GM18507 (cell line): ENCODE data around the gene COG6.

Experiments
- DNase-seq: peaks from one replicate; pipeline ENCODE4 v3.0.0; 2011; ENCODE audit warnings: low read depth; ENCODE audit not compliant: insufficient read length; ENCODE audit errors: extremely low spot score
- FAIRE-seq: peaks from 2 replicates; lab custom pipeline; 2011; peaks lifted over from hg19 to GRCh38; lab: Jason Lieb, UNC

Gene COG6

DNA sequence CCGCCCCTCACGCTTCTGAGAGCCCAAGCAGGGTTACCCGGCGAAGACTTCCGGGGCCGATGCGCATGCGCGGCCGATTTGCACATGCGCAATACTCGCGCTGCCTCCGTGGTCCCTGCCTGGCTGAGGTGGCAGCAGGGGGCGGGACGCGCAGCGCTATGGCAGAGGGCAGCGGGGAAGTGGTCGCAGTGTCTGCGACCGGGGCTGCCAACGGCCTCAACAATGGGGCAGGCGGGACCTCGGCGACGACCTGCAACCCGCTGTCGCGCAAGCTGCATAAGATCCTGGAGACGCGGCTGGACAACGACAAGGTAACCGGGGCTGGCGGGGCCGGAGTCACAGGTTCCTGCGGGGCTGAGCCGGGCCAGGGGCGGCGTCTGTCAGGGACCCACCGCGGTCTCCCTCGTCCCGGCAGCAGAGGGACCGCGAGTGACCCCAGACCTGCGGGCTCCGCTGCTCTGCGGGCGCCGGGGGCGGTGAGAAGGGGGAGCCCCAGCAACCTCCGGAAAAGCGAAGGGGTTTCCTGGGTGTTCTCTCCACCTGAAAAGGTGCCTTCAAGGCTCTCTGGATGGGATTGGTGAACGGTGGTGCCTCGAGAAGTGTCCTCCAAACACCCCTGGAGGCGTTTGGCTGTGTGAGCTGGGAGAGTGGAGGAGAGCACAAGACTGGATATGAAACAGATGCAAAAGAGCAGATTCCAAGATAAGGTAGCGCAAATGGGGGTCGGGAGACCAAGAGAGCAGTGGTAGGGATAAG lies at the start of gene COG6:
Gene COG6, plus strand, starts transcription at position 94 of the 756 bp plus-strand sequence. Its CDS starts 65 bp downstream, at position 159.
- DNase-seq (peak; percentile 83), FAIRE-seq (peak; percentile 95)

DNA sequence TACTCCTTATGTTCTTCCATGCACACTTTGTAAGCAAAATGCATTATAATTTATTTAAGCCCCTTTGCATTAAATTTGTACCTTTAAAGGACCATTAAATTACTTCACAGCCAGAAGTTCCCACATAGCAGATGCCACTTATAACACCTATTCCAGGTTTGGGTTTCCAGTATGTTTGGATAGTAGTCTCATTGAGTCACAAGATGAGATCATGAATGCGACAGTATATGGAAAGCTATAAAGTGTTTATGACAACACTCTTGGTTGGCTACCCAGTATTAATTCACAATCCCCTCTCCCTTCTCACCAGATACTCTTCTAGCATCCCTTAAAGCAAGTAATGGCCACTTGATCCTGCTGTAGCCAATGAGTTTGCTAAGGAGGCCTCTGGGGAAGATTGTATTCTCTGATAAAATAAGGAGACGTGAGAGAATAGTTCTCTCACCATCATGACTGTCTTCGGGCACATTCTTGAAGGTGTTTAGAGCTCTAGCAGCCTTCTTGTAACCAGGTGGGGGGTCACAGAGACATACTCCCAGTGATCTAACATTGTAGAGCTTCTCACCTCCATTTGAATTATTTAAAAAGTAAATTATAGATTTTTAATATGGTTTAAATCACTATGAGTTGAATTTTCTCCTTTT lies 49.7 kb upstream of the COG6 start:
- DNase-seq (no peak), FAIRE-seq (no peak)

GRCh38 chr13:39607876-39608275 lies 47.6 kb upstream of the COG6 start:
- DNase-seq (no peak), FAIRE-seq (no peak)

- DNase-seq: no peak
- FAIRE-seq: peak; percentile 59
Observed at GRCh38 chr13:39612023-39612637, 43.3 kb upstream of the COG6 start.

DNA sequence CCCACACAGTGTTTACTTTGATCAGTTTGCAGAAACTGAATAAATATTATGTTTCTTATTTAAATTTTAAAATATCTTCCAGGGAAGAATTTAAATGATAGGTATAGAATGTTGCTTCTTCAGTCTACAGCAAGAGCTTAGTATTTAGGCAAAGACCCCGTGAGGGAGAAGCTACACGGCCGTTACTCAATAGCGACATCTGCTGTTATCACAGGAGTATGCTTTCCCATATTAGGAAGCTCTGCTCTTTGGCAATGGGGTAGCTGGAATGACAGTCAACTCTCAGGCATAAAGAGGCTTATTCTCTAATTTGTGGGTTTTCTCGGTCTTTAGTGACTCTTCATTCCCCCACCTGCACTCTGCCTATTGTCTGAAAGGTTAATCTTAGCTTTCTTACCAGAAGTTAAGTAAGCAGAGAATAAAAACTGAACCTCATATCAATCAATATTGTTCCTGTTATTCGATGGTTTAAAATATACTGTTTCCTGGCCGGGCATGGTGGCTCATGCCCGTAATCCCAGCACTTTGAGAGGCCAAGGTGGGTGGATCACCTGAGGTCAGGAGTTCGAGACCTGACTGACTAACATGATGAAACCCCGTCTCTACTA lies 39.3 kb upstream of the COG6 start:
- FAIRE-seq (peak; percentile 79), DNase-seq (peak; percentile 39)

DNA sequence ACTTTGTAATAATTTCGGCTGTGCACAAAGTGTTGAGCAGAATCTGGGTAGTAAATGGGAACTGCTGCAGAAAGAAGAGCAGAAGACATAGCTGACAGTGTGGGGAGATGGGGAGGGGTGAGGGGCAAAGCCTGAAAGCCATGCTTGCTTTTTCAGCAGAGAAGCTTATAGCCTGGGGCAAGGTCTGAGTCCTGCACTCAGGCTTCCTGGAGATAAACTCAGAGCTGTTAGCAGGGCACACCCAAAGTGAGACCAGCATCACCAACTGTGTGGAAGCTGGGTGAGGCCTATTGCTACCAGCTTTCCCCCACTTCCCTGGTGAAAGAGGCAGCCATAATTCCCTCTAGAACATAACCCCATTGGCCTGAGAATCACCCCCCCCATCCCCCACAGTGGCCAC lies 36.9 kb upstream of the COG6 start:
- FAIRE-seq (no peak), DNase-seq (no peak)

- no peak for DNase-seq
- FAIRE-seq: no peak
Observed at GRCh38 chr13:39623466-39623865, 32.0 kb upstream of the COG6 start.

DNA sequence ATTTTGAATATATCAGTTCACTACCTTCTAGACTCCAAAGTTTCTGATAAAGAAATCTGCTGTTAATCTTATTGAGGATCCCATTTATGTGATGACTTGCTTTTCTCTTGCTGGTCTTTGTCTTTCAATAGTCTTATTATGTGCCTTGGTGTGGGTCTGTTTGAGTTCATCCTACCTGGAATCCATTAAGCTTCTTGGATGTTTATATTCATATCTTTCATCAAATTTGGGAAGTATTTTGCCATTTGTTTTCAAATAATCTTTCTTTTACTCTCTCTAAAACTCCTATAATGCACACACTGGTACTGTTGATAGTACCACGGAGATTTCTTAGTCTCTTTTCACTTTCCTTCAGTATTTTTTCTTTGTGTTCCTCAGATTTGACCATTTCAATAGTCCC lies 24.2 kb upstream of the COG6 start:
- FAIRE-seq: no peak
- DNase-seq: no peak

GRCh38 chr13:39632994-39633393 lies 22.5 kb upstream of the COG6 start:
- DNase-seq (no peak), FAIRE-seq (no peak)

DNA sequence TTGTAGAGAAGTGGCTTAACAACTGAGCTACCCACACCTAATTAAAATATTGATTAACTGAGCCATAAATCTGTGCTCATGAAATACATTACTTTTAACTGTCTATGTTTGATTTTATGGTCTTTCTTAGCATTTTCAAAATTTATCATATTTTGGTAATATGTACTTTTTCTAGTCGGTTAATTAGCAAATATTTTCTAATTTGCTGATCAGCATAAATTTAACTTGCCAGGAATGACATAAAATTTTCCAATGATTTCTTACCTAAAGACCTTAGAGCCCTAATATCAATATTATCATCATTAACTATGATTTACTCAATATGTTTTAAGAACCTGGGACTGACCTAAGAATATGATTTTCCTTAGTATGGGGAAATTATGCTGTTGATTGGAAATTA lies 19.9 kb upstream of the COG6 start:
- FAIRE-seq: no peak
- DNase-seq: no peak

- no peak for FAIRE-seq
- no peak for DNase-seq
Observed at GRCh38 chr13:39637890-39638289, 17.6 kb upstream of the COG6 start.

DNA sequence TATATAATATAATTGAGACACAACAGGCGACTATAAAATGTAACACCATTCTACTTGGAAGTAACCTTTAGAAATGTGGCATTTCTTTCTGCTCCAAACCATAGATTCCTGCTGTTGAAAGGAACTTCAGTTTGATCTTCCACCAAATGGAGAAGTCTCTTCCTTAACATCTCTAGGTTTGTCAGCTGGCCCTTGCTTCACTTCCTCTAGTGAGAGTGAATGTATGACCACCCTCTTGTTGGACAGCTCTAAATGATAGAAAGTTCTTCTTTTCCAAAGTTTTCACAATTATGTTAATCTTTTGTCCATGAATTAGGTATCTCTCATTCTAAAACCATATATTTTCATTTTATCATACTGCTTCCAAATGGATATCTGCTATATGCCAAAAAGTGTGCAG lies 13.8 kb upstream of the COG6 start:
- FAIRE-seq (no peak), DNase-seq (no peak)

DNA sequence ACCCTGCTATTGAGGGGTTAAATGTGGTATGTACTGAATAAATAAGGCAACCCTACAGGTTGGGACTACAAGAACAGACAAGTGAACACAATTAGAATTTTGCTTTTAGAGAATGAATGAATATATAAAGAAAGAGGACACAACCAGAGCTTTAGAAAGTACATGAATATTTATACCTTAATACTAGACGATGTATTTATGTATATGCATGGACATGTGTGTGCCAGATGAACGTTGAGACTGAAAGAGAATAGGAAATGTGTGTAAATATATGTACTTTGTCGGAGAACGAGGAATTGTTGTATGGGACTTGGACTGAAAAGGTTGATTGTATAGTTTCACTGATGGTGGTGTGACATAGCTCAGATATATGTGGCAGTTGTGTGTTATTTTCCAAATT lies 9.3 kb upstream of the COG6 start:
- DNase-seq: no peak
- no peak for FAIRE-seq

GRCh38 chr13:39655041-39655568 lies 357 bp upstream of the COG6 start:
- no peak for FAIRE-seq
- DNase-seq: no peak

GRCh38 chr13:39656325-39656677 lies 839 bp downstream of the COG6 start:
- FAIRE-seq (peak; percentile 56), DNase-seq (no peak)

- no peak for FAIRE-seq
Observed at GRCh38 chr13:39663508-39663907, 8.0 kb downstream of the COG6 start.

DNA sequence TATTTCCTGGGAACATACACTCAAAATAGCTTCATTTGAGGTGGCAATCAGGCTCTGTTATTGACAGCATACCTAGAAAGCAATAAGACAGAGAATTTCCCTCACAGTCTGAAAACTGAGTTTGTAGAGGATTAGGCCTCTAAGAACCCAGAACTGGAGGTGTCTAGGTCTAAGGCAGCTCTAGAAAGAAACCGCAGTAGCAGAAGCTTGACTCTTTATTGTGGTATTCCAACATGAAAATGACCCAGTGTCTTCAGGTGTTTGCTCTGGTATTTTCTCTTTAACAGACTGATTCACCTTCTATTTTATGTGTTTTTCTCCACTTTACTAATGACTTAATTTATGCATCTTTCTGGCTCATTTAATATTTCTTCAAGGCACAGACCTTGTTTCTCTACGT lies 8.5 kb downstream of the COG6 start:
- FAIRE-seq: no peak

More at GRCh38 chr13:39663508-39663907, 8.0 kb downstream of the COG6 start:
- no peak for DNase-seq

DNA sequence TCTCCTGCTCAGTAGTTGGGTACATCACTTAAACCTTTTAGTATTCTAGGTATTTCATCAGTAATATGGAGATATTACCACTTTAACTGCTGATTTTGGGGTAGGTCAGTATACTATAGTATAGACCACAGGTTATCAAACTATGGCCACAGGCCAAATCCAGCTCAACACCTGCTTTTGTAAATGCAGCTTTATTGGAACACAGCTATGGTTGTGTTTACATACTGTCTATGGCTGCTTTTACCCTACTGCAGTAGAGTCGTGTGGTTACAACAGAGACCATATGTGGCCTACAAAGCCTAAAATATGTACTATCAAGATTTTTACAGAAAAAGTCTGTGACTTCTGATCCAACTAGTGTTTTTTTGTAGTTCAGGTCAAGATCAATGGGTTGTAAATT lies 10.3 kb downstream of the COG6 start:
- FAIRE-seq (no peak), DNase-seq (no peak)

More for the DNA sequence above, 8.5 kb downstream of the COG6 start:
- DNase-seq: no peak

GRCh38 chr13:39670445-39670844 lies 15.0 kb downstream of the COG6 start:
- no peak for FAIRE-seq
- no peak for DNase-seq
